Activated naive CD8-positive, alpha-beta T cell treated with anti-CD3 and anti-CD28 coated beads, Interleukin-2, amount 50 U/mL, for 24 hours (primary cell): Measurements from ENCODE around the gene GRAMD2A.

Experiments
- ATAC-seq: fragments of 150-1000 bp; cut with Tn5 transposase; one replicate; pipeline ENCODE4 v1.10.0; 2021
- DNase-seq: peaks from one replicate; pipeline ENCODE4 v3.0.0; 2021
- H3K27ac Mint-ChIP-seq: one replicate; pipeline ENCODE4 v1.8.0; 2021; ENCODE audit warnings: mild to moderate bottlenecking, mixed read lengths
- H3K27me3 Mint-ChIP-seq: one replicate; pipeline ENCODE4 v1.8.0; 2021; ENCODE audit warnings: mixed read lengths
- H3K36me3 Mint-ChIP-seq: one replicate; pipeline ENCODE4 v1.8.0; 2021; ENCODE audit warnings: low read depth, mixed read lengths
- H3K4me1 Mint-ChIP-seq: one replicate; pipeline ENCODE4 v1.8.0; 2021; ENCODE audit warnings: mixed read lengths
- H3K4me3 Mint-ChIP-seq: one replicate; pipeline ENCODE4 v1.8.0; 2021; ENCODE audit warnings: mild to moderate bottlenecking, moderate library complexity, mixed read lengths
- H3K9me3 Mint-ChIP-seq: one replicate; pipeline ENCODE4 v1.8.0; 2021; ENCODE audit warnings: mixed read lengths

GRAMD2A gene

DNA sequence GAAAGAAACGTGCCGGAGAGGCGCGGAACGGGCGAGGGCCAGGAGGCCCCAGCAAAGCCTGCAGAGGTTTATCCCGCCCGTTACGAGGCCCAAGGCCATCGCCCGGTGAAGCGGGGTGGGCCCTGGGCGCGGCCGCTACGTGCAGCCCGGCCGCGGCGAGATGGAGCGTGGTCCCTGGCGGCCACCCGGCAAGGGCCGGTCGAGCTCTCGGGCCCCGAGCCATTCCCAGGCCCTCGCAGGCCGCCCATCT lies 32.3 kb upstream of the GRAMD2A start:
- no peak for ATAC-seq
- H3K27ac Mint-ChIP-seq = peak overlapping the region; percentile 100
- H3K9me3 Mint-ChIP-seq = no peaks in the 10 kb centered on the region
- H3K4me3 Mint-ChIP-seq = peak overlapping the region; percentile 100
- peaks cover 47% of the 10 kb centered on the region for H3K36me3 Mint-ChIP-seq
- H3K27me3 Mint-ChIP-seq = no peaks in the 10 kb centered on the region
- H3K4me1 Mint-ChIP-seq = peaks cover 60% of the 10 kb centered on the region
- DNase-seq = no peak

- Mint-ChIP-seq H3K4me1 (peaks cover 63% of the 10 kb centered on the region), H3K4me3 (peak overlapping the region; percentile 100), H3K36me3 (peaks cover 51% of the 10 kb centered on the region), H3K27ac (peak overlapping the region; percentile 100), H3K9me3 (no peaks in the 10 kb centered on the region), H3K27me3 (no peaks in the 10 kb centered on the region)
- no peak for ATAC-seq
- DNase-seq = peak; percentile 37
These were observed 31.7 kb upstream of the GRAMD2A start for GRCh38 chr15:72229076-72229946.

DNA sequence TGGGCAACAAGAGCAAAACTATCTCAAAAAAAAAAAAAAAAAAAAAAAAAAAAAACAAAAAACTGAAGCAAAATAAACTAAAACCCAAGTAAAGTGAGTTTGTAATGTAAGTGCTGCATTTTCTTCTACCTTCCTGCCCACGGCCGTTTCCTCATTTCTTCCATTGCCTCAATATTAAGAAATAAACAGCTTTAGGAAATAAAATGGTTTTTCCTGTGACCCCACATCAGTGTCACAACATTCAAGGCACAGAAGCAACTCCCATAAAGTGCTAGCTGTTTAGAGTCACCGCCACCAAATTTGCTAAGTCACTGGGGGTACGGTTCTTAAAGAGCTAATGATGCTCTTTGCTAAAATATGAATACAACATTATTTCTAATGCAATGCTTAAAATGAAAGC lies 30.1 kb upstream of the GRAMD2A start:
- ATAC-seq (no peak), DNase-seq (no peak)
- no peaks in the 10 kb centered on the region for H3K27me3 Mint-ChIP-seq
- H3K36me3 Mint-ChIP-seq = peaks cover 67% of the 10 kb centered on the region
- peak overlapping the region; percentile 100 for H3K4me3 Mint-ChIP-seq
- H3K4me1 Mint-ChIP-seq = peaks cover 73% of the 10 kb centered on the region
- H3K9me3 Mint-ChIP-seq = no peaks in the 10 kb centered on the region
- peak overlapping the region; percentile 100 for H3K27ac Mint-ChIP-seq

DNA sequence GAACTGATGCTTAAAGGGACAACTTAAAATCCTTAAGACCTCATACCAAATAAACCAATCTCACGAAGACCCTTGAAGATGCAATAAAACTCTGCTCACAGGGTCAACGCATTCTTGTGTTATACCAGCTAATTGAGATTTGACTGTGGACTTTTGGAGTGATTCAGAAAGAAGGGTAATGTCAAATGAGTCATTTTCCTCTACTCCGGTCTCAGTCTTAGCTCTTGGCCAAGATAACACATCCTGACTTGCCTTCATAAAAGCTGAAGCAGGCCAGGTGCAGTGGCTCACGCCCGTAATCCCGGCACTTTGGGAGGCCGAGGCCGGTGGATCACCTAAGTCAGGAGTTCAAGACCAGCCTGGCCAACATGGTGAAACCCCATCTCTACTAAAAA lies 29.6 kb upstream of the GRAMD2A start:
- peak; percentile 18 for ATAC-seq
- peak overlapping the region; percentile 100 for H3K4me3 Mint-ChIP-seq

DNA sequence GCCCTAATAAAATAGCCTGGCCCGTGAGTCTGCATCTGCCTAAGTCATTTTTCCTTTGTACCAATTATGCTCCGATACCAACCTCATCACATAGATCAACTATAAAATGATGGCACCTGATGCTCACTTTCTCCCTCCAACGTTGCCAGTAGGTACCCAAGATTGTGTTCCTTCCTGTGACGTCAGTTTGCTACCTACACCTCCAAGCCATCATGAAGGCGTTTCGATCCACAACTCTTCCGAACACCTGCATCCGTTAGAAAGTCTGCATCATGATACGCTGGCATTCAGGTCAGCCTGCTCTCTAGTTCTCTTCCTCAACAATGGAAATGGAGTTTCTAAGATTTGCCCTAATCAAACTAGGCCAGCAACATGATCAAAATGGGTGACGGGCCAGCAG lies 25.7 kb upstream of the GRAMD2A start:
- Mint-ChIP-seq H3K27me3 (no peaks in the 10 kb centered on the region), H3K4me3 (peak overlapping the region; percentile 67), H3K27ac (peak overlapping the region; percentile 91), H3K36me3 (peaks cover 91% of the 10 kb centered on the region), H3K9me3 (no peaks in the 10 kb centered on the region), H3K4me1 (peaks cover 80% of the 10 kb centered on the region)
- ATAC-seq = no peak
- DNase-seq = no peak

More for the DNA sequence above, 29.6 kb upstream of the GRAMD2A start:
- DNase-seq = peak; percentile 63
- no peaks in the 10 kb centered on the region for H3K27me3 Mint-ChIP-seq
- H3K9me3 Mint-ChIP-seq = no peaks in the 10 kb centered on the region
- peaks cover 73% of the 10 kb centered on the region for H3K4me1 Mint-ChIP-seq
- H3K27ac Mint-ChIP-seq = peak overlapping the region; percentile 100
- H3K36me3 Mint-ChIP-seq = peaks cover 72% of the 10 kb centered on the region

- Mint-ChIP-seq H3K36me3 (peaks cover 90% of the 10 kb centered on the region), H3K4me1 (peaks cover 76% of the 10 kb centered on the region), H3K27me3 (no peaks in the 10 kb centered on the region), H3K4me3 (peak overlapping the region; percentile 62), H3K9me3 (no peaks in the 10 kb centered on the region), H3K27ac (peak overlapping the region; percentile 91)
- ATAC-seq (no peak), DNase-seq (no peak)
These were observed 24.8 kb upstream of the GRAMD2A start for GRCh38 chr15:72222393-72222792.

DNA sequence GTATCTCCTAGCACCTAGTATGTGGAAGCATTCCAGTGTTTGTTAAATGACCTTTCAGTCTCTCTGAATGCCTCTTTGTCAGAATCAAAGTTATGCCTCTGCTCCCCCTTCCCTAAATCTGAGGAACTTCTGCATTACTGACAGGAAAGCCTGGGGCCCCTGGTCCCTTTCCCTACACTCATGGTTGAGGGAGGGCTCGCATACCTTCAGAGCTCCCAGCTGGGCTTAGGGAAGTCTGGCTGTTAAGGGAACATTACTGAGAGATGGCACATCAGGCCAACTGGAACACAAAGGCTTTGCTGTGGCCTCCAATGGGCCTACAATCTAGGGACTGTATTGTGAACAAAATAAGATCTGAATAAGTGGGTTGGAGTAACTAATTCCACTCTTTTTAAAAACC lies 23.1 kb upstream of the GRAMD2A start:
- no peak for ATAC-seq
- H3K4me3 Mint-ChIP-seq = no peak overlapping the region
- DNase-seq = no peak
- H3K9me3 Mint-ChIP-seq = no peaks in the 10 kb centered on the region
- peaks cover 86% of the 10 kb centered on the region for H3K36me3 Mint-ChIP-seq
- peak overlapping the region; percentile 63 for H3K27ac Mint-ChIP-seq
- peaks cover 60% of the 10 kb centered on the region for H3K4me1 Mint-ChIP-seq
- H3K27me3 Mint-ChIP-seq = no peaks in the 10 kb centered on the region

DNA sequence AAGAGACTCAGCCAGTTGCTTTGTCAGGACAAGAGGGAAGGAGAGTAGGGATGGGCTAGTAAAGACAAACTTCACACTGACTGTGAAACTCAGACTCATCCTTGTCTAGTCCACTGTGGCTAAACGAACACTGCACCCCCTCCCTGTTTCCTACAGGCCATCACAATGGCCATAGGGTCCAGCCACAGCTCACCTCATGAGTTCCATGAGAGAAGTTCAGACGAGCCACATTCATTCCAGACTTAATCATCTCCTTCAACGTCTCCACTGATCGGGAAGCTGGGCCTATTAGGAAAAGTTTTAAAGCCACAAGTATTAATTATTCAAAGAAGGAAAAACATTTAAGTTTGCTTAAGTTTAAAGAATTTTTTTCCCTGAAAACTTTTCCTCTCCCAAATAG lies 19.6 kb upstream of the GRAMD2A start:
- no peaks in the 10 kb centered on the region for H3K9me3 Mint-ChIP-seq
- DNase-seq (no peak), ATAC-seq (no peak)
- H3K36me3 Mint-ChIP-seq = peaks cover 86% of the 10 kb centered on the region
- H3K27me3 Mint-ChIP-seq = no peaks in the 10 kb centered on the region
- peak overlapping the region; percentile 9 for H3K27ac Mint-ChIP-seq
- H3K4me1 Mint-ChIP-seq = peaks cover 31% of the 10 kb centered on the region
- no peak overlapping the region for H3K4me3 Mint-ChIP-seq

DNA sequence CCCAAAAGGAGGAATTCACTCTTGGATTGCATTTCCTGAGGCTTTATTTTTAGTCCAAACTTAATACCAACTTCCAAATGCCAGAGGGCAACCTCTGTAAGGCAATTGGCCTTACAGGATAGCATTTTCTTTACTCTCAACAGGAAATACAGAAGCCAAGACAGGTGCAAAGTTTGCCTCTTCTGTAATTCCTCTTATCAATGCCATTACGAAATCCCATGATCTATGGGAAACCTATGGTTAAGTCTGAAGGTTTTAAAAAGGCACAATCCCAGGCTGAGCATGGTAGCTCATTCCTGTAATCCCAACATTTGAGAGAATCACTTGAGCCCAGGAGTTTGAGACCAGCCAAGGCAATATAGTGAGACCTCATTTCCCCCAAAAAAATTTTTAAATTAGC lies 18.5 kb upstream of the GRAMD2A start:
- H3K9me3 Mint-ChIP-seq = no peaks in the 10 kb centered on the region
- H3K27ac Mint-ChIP-seq = no peak overlapping the region
- peaks cover 88% of the 10 kb centered on the region for H3K36me3 Mint-ChIP-seq
- peaks cover 24% of the 10 kb centered on the region for H3K4me1 Mint-ChIP-seq
- no peak overlapping the region for H3K4me3 Mint-ChIP-seq
- DNase-seq (no peak), ATAC-seq (no peak)
- H3K27me3 Mint-ChIP-seq = no peaks in the 10 kb centered on the region

DNA sequence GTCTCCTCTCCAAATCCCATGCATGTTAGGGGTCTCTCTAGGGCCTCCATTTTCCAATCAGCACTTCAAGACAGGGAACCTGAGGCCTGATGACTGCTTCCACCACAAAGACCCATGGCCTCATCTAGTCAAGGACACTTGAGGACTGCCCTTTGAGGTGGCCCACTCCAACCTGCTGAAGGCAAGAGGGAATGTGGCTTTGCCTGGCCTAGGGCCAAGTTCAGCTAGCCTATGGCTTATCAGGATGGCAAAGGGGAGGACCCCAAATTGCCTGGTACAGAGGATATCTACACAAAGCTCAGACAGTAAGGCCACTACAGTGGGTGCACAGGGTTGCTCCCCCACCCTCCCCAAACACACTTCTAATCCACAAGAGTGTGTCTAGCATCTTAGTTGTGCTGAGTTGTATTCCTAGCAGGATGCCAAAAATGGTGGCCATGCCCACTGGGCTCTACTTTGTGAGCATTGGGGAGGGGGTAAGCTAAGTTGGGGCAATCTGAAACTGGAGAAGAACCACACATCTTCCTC lies 10.0 kb upstream of the GRAMD2A start:
- Mint-ChIP-seq H3K27ac (no peak overlapping the region), H3K4me3 (no peak overlapping the region), H3K36me3 (peaks cover 98% of the 10 kb centered on the region), H3K27me3 (no peaks in the 10 kb centered on the region), H3K4me1 (peaks cover 34% of the 10 kb centered on the region), H3K9me3 (no peaks in the 10 kb centered on the region)
- no peak for ATAC-seq
- no peak for DNase-seq

GRCh38 chr15:72206677-72207000 lies 9.1 kb upstream of the GRAMD2A start:
- peak overlapping the region; percentile 17 for H3K4me3 Mint-ChIP-seq
- H3K27ac Mint-ChIP-seq = peak overlapping the region; percentile 14
- no peak for DNase-seq
- H3K4me1 Mint-ChIP-seq = peaks cover 34% of the 10 kb centered on the region
- H3K27me3 Mint-ChIP-seq = no peaks in the 10 kb centered on the region
- peaks cover 98% of the 10 kb centered on the region for H3K36me3 Mint-ChIP-seq
- ATAC-seq = no peak
- H3K9me3 Mint-ChIP-seq = no peaks in the 10 kb centered on the region

GRCh38 chr15:72205896-72206676 lies 8.5 kb upstream of the GRAMD2A start:
- Mint-ChIP-seq H3K36me3 (peaks cover 98% of the 10 kb centered on the region), H3K27ac (peak overlapping the region; percentile 65)

GRCh38 chr15:72205273-72205672 lies 7.7 kb upstream of the GRAMD2A start:
- peaks cover 36% of the 10 kb centered on the region for H3K4me1 Mint-ChIP-seq
- H3K36me3 Mint-ChIP-seq = peaks cover 98% of the 10 kb centered on the region
- no peaks in the 10 kb centered on the region for H3K9me3 Mint-ChIP-seq
- H3K27ac Mint-ChIP-seq = peak overlapping the region; percentile 65
- ATAC-seq = no peak
- DNase-seq = no peak
- no peaks in the 10 kb centered on the region for H3K27me3 Mint-ChIP-seq
- H3K4me3 Mint-ChIP-seq = no peak overlapping the region

More at GRCh38 chr15:72205896-72206676, 8.5 kb upstream of the GRAMD2A start:
- no peaks in the 10 kb centered on the region for H3K9me3 Mint-ChIP-seq
- ATAC-seq (no peak), DNase-seq (no peak)
- H3K27me3 Mint-ChIP-seq = no peaks in the 10 kb centered on the region
- no peak overlapping the region for H3K4me3 Mint-ChIP-seq
- peaks cover 34% of the 10 kb centered on the region for H3K4me1 Mint-ChIP-seq

DNA sequence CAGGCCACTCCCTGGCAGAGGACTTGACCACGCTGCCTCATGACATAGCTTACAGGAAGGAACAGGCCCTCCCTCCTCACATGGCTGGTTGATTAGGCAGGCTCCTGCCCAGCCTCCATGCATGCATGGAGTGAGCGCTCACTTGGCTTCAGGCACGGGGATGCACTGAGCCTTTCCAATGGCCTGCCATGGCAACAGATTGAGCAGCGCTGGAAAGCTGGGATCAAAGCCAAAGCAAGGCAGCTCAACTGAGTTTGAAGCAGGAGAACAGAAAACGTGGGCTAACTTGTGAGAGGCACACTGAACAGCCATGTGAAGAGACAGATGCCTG lies 5.9 kb upstream of the GRAMD2A start:
- Mint-ChIP-seq H3K27me3 (no peaks in the 10 kb centered on the region), H3K36me3 (peaks cover 99% of the 10 kb centered on the region), H3K27ac (no peak overlapping the region), H3K4me3 (no peak overlapping the region), H3K9me3 (no peaks in the 10 kb centered on the region), H3K4me1 (peaks cover 27% of the 10 kb centered on the region)
- DNase-seq (no peak), ATAC-seq (no peak)
